Spinal cord (tissue), 10 donors: ENCODE results near the gene DMRTB1. TPM values are rescaled to one million over a fixed set of nuclear protein-coding genes. Genes with fewer than 3 reads are reported as not detected.

ENCODE experiments used
- DNase-seq, 6 donors: peaks; one replicate each; pipeline versions ENCODE4 v3.0.0 to v3.0.0-alpha.2; 2013 to 2015; ENCODE audit warnings: low spot score in 6 of 6, low read depth in 4 of 6
- H3K27ac ChIP-seq: one replicate; pipeline ENCODE4 v1.5.1; 2013; ENCODE audit warnings: low read depth, low read length, control low read depth
- H3K27me3 ChIP-seq: one replicate; pipeline ENCODE4 v1.6.1; 2013; ENCODE audit warnings: low read length; ENCODE audit not compliant: control insufficient read depth, insufficient read depth
- H3K36me3 ChIP-seq: one replicate; pipeline ENCODE4 v1.6.1; 2013; ENCODE audit warnings: low read length; ENCODE audit not compliant: control insufficient read depth, insufficient read depth
- H3K4me1 ChIP-seq: one replicate; pipeline ENCODE4 v1.6.1; 2013; ENCODE audit warnings: low read length; ENCODE audit not compliant: control insufficient read depth, insufficient read depth
- H3K4me3 ChIP-seq: one replicate; pipeline ENCODE4 v1.5.1; 2013; ENCODE audit warnings: low read depth, low read length, control low read depth
- H3K9me3 ChIP-seq: one replicate; pipeline ENCODE4 v1.6.1; 2013; ENCODE audit warnings: low read length; ENCODE audit not compliant: control insufficient read depth, insufficient read depth
- WGBS: methylation state at CpG from one replicate; pipeline ENCODE4 v1.1.5; 2013; ENCODE audit warnings: missing lambda C conversion rate; ENCODE audit not compliant: insufficient coverage; 5-methylcytosine and 5-hydroxymethylcytosine counted together
- polyA plus RNA-seq, 2 donors: library from polyadenylated mRNA; unstranded; fragments of 120-200 nt; gene quantifications; one replicate each; pipeline ENCODE4 v1.2.1, GENCODE V29; 2013; ENCODE audit not compliant: insufficient read length in 2 of 2
- total RNA-seq, 2 donors: library from RNA; depleted of rRNA in 1 of 2; stranded (reverse); fragments of 120-200 nt in 1 of 2; fragments of >200 nt in 1 of 2; gene quantifications; one replicate each; pipeline versions ENCODE4 v1.2.3 to v1.2.4, GENCODE V29; 2013 to 2014
- donor health status: healthy.

DMRTB1 gene
- total and polyA plus RNA-seq, 4 donors, result not detected

DNA sequence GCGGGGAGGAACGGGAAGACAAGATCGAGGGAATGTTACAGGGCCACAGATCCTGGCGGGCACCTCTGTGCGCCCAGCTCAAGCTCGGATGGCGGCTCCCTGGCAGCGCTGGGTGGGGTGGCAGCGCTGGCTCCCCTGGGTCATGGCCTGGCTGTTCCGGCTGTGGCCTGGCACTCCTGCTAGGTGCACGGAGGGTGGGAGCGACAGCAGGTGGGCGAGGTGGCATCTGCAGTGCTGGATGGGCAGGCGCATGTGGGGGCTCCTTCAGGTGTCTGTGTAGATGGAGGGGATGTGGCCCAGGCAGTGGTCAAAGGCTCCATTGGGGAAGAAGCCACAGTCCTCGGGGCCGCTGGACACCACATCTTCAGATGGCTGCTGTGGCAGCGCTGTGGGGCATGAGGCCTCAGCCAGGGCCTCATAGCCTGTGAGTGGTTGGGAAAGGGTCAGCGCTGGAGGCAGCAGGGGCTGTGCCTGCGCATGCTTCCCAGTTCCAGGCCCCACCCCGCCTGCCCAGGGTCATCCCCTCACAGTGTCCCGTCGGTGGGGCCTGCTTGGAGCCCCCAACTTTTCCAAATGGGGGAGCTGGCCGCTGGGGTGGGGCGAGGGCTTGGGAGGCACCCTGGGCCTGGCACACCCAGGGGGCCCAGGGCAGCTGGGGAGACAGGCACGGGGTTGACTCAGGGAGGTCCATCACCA lies 47.3 kb downstream of the DMRTB1 start:
- H3K9me3 ChIP-seq, result no peaks in the 10 kb centered on the region
- peaks cover 22% of the 10 kb centered on the region for H3K4me1 ChIP-seq
- no peaks in the 10 kb centered on the region for H3K27me3 ChIP-seq
- H3K36me3 ChIP-seq, result peaks cover 32% of the 10 kb centered on the region
- no peak overlapping the region for H3K4me3 ChIP-seq
- 94% methylated on average over 25 of the region's 25 CpGs for WGBS
- H3K27ac ChIP-seq, result no peak overlapping the region
- no peak for DNase-seq

DNA sequence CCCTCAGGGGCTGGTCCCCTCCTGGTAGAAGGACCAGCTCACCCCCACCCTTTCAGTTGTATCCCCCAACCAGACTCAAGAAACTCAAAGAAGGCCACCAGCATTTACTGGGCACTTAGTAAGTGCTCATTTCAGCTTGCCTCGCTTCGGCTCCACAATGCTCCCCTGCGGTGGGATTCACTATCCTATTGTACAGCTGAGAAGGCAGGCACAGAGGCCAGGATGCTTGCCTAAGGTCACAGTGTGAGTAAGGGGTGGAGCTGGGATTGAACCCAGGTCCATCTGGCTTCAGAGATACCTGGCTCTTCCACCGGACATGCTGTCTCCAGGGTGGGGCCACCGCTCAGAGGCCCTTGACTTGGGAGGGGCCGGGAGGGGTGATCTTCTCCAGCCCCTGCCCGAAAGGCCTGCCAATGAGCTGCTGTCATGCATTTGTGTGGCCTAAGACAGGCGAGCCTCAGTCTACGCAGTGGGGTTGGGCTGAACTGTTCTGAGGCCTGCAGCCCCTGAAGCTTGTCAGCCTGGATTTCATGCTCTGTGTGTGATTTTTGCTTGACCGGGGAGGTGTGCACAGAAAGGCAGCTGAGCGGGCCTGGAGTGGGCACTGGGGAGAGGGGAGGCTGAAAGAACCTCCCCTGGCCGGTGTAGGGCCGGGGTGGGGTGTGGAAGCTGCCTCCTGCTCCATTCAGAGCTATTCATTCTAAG lies 48.1 kb downstream of the DMRTB1 start:
- no peak overlapping the region for H3K4me3 ChIP-seq
- 77% methylated on average over 12 of the region's 13 CpGs for WGBS
- peaks cover 23% of the 10 kb centered on the region for H3K4me1 ChIP-seq
- peaks cover 35% of the 10 kb centered on the region for H3K36me3 ChIP-seq
- no peaks in the 10 kb centered on the region for H3K9me3 ChIP-seq
- H3K27me3 ChIP-seq, result no peaks in the 10 kb centered on the region
- no peak for DNase-seq
- no peak overlapping the region for H3K27ac ChIP-seq

DNA sequence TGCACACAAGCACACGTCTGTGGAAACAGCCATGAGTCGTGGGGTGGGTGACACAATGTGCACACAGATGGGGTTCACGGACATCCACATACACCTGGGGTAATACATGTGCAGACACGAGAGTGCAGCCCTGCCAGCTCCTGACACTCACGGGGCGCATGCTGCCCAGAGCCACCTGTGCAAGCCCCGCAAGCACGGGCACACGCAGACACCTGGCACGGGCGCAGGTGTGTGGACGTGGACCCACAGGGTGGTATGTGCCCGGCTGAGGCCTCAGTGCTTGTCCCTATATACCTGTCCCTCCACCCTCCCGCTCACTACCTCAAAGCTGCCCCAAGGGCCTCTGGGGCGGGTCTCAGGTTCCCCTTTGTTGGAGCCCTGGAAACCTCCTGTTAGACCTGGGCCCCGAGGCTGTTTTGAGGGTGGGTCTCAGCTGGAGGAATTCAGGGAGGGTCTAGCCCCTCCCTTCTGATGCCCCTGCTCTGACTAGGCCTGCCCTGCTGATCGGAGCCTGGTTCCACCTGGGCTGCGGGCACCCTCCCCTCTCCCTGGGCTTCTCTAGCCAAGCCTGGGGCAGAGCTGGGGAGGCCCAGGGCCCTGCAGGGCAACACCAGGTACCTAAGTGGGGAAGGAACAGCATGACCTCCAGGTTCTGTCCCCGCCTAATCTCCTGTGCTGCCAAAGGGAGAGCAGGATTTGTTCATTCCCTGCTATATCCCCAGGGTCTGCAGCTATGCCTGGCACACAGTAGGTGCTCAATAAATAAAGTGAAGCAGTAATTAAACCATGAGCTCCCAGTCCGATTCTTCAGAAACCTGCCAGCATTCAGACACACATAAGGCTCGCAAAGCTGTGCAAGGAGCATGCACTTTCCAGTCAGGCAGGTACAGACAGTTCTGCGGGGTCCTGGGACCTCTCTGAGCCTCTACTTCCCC lies 49.1 kb downstream of the DMRTB1 start:
- DNase-seq, result no peak
- Histone ChIP-seq H3K27ac (no peak overlapping the region), H3K4me3 (no peak overlapping the region), H3K36me3 (peaks cover 40% of the 10 kb centered on the region), H3K27me3 (no peaks in the 10 kb centered on the region), H3K9me3 (no peaks in the 10 kb centered on the region), H3K4me1 (peaks cover 24% of the 10 kb centered on the region)
- 95% methylated on average over 20 of the region's 22 CpGs for WGBS

DNA sequence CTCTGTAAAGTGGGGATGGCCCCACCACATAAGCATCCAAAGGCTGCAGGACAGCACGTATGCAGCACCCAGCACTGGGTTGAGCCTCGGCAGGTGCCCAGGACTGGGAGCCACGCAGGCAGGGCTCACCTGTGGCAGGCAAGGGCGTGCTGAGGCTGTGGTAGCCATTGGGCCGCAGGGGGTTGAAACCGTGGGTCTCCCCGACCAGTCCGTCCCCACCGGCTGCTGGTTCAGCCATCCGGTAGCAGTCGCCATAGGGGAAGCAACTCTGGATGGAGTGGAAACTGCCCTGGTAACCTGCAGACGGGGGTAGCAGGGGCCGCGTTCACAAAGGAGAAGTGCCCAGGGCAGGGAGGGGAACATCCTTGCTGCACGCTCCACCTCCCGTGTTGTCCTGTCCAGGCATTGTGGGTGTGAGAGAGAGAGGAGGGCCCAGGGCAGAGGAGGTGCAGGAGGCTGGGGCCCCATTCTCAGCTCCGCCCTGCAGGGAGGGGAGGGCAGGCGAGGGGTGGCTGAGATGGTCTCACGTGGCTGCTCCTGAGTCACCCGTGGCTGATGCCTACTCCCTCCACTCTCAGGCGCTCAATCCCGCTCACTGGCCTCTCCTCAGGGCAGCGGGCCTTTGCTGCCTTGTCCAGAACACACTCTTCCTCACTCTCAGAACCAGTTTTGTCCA lies 49.9 kb downstream of the DMRTB1 start:
- H3K36me3 ChIP-seq, result peaks cover 48% of the 10 kb centered on the region
- WGBS, result 73% methylated on average over 23 of the region's 23 CpGs
- H3K4me3 ChIP-seq, result no peak overlapping the region
- no peak overlapping the region for H3K27ac ChIP-seq
- H3K9me3 ChIP-seq, result no peaks in the 10 kb centered on the region
- H3K4me1 ChIP-seq, result peaks cover 24% of the 10 kb centered on the region
- no peak for DNase-seq
- no peaks in the 10 kb centered on the region for H3K27me3 ChIP-seq

DNA sequence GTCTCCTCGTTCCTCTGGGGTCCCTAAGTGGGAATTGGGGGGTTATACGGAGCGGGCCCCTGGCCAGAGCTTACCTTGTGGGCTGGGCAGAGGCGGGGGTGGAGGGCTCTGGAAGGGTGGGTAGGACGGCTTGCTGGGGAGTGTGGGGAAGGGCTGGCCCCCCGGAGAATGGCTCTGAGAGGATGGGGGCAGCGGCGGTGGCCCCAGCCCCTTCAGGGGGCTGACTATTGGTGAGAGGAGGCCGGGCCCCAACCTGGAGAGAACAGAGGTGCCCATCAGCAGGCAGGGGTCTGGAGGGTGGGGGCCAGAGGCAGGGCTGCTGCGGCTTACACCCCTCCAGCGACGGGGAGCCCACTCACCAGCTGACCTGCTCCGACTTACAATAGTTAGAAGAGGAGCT lies 50.6 kb downstream of the DMRTB1 start:
- WGBS, result 90% methylated on average over 12 of the region's 13 CpGs
- no peak for DNase-seq
- Histone ChIP-seq H3K27ac (no peak overlapping the region), H3K9me3 (no peaks in the 10 kb centered on the region), H3K4me3 (no peak overlapping the region), H3K27me3 (no peaks in the 10 kb centered on the region), H3K36me3 (peaks cover 53% of the 10 kb centered on the region), H3K4me1 (peaks cover 30% of the 10 kb centered on the region)

DNA sequence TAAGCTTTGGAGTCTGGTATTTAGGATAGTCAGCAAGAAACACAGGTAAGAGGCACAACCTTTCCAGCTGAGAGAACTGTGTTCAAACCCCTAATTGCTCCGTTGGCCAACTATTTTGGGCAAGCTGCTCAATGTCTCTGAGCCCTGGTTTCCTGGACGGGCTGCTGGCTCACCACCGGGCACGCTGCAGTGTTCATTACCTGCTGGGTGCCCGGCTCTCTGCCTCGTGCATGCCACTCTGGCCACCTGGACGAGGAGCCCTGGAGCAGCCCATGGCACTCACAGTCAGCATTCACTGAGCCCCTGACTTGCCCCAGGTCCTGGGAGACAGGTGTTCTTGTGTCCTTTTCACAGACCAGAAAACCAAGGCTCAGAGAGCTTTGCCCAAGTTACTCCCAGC lies 51.0 kb downstream of the DMRTB1 start:
- WGBS, result 95% methylated on average over 7 of the region's 7 CpGs
- H3K27ac ChIP-seq, result no peak overlapping the region

DNA sequence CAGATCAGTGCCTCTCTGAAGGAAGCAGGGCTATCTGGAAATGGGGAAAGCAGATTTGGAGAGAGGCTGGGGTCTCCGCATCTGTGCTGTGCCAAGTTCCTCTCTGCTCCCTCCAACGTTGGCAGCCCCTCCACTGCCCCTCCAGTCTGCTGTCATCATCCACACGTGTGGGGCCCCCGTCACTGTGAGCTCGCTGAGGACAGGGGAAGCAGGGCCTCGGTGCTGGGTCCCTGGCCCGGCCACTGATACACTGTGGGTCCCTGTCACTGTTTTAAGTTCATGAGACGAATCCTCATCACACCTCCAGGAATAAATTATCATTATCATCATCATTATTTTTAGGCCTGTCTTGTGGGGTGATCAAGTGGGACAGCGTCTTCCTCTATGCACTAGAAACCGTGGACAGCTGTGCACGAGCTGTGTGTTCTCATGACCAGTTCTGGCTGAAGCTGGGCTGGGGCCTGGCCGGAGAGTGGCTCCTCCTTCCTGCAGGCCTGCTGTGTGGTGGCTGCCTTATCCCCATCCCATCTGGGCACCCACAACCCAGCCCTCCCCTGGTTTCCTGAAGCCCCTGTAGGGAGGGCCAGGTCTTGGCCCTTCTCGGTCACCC lies 52.2 kb downstream of the DMRTB1 start:
- no peaks in the 10 kb centered on the region for H3K9me3 ChIP-seq
- no peak overlapping the region for H3K4me3 ChIP-seq
- 81% methylated on average over 10 of the region's 13 CpGs for WGBS
- peaks cover 51% of the 10 kb centered on the region for H3K36me3 ChIP-seq
- no peak for DNase-seq
- H3K27ac ChIP-seq, result no peak overlapping the region
- H3K4me1 ChIP-seq, result peaks cover 30% of the 10 kb centered on the region
- no peaks in the 10 kb centered on the region for H3K27me3 ChIP-seq

More for the DNA sequence above, 51.0 kb downstream of the DMRTB1 start:
- no peaks in the 10 kb centered on the region for H3K9me3 ChIP-seq
- DNase-seq, result no peak
- peaks cover 30% of the 10 kb centered on the region for H3K4me1 ChIP-seq
- H3K27me3 ChIP-seq, result no peaks in the 10 kb centered on the region
- no peak overlapping the region for H3K4me3 ChIP-seq
- peaks cover 53% of the 10 kb centered on the region for H3K36me3 ChIP-seq

DNA sequence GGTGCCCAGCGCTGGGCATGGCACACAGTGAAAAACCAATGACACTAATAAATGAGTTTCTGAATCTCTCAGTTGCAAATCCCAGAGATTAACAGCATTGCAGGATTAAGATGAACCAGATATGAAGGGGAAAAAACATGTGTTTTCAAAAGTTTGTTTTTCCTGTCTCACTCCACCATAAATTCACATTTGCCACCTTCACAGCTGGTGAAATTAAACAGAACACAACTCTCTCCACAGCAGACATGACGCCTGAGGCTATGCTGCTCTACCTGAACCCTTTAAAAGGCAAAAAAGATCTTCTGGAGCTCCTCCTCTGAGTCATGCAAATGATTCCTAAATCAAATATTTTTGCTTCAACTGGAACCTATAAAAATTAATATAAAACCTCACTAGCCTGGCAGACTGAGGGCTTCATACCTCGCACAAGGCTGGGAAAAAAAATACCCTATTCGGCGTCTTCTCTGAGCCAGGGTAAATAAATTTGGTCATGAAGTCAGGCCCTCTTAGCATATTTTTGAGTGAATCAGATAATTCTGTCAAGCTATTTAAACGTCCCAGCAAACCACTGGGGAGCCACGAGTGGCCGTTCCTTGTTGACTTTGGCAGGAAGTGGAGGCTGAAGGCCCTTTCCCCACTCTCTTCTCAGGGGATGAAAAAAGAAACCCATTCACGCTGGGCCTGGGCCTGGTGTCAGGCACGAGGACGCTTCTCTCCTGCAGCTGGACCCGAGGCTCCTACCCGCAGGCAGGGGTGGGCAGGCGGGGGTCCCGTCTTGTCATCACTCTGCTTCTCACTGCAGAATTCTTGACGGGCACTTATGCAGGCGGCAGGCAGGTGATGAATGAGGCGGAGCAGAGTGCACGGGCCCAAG lies 53.0 kb downstream of the DMRTB1 start:
- Histone ChIP-seq H3K4me1 (peaks cover 30% of the 10 kb centered on the region), H3K36me3 (peaks cover 45% of the 10 kb centered on the region), H3K27me3 (no peaks in the 10 kb centered on the region), H3K4me3 (no peak overlapping the region), H3K27ac (no peak overlapping the region), H3K9me3 (no peaks in the 10 kb centered on the region)
- WGBS, result 54% methylated on average over 13 of the region's 19 CpGs
- DNase-seq, result peak in 2 of 6 donors; percentile 38 to 63
